Heart left ventricle (tissue), 16 donors: ENCODE data around the gene MRPS7. TPM values are rescaled to one million over a fixed set of nuclear protein-coding genes. Genes with fewer than 3 reads are reported as not detected.
"Not testable (repeated sequence)": the region's sequence is repeated elsewhere in the genome, so short reads cannot be mapped to it uniquely, and the experiment has no call there.

Source experiments
- ATAC-seq, 4 donors: fragments of 200-7000 bp; cut with Tn5 transposase; one replicate each; pipeline ENCODE4 v1.9.1; 2020 to 2022; ENCODE audit warnings: moderate library complexity in 4 of 4, mild to moderate bottlenecking in 3 of 4, moderate number of reproducible peaks in 1 of 4
- DNase-seq, 5 donors: peaks; one replicate each; pipeline ENCODE4 v3.0.0-alpha.2; 2020
- H3K27ac ChIP-seq, 12 donors: fragments of 200-600 bp; sonication (generic) in 4 of 12; one replicate each; pipeline versions ENCODE4 v1.5.0 to v1.8.0; 2016 to 2022; ENCODE audit warnings: mild to moderate bottlenecking in 2 of 12
- H3K27me3 ChIP-seq, 9 donors: fragments of 200-600 bp; sonication (generic) in 2 of 9; one replicate each; pipeline versions ENCODE4 v1.5.1 to v1.8.0; 2016 to 2022; ENCODE audit warnings: mild to moderate bottlenecking in 3 of 9
- H3K36me3 ChIP-seq, 9 donors: fragments of 200-600 bp; sonication (generic) in 2 of 9; one replicate each; pipeline versions ENCODE4 v1.5.0 to v1.8.0; 2018 to 2022; ENCODE audit warnings: mild to moderate bottlenecking in 2 of 9
- H3K4me1 ChIP-seq, 12 donors: fragments of 200-600 bp; sonication (generic) in 4 of 12; one replicate each; pipeline versions ENCODE4 v1.5.0 to v1.8.0; 2016 to 2022; ENCODE audit warnings: mild to moderate bottlenecking in 3 of 12
- H3K4me3 ChIP-seq, 12 donors: fragments of 200-600 bp; sonication (generic) in 4 of 12; one replicate each; pipeline versions ENCODE4 v1.5.0 to v1.8.0; 2017 to 2022; ENCODE audit warnings: mild to moderate bottlenecking in 9 of 12, moderate library complexity in 4 of 12
- H3K9me3 ChIP-seq, 12 donors: fragments of 200-600 bp; sonication (generic) in 4 of 12; one replicate each; pipeline versions ENCODE4 v1.5.0 to v1.8.0; 2016 to 2022; ENCODE audit warnings: mild to moderate bottlenecking in 1 of 12
- CTCF ChIP-seq, 12 donors: fragments of 200-600 bp; sonication (generic) in 4 of 12; IDR thresholded peaks; one replicate each; pipeline versions ENCODE4 v1.5.0 to v1.8.0; 2018 to 2022; ENCODE audit warnings: antibody characterized with exemption in 12 of 12, mild to moderate bottlenecking in 5 of 12
- POLR2A ChIP-seq, 2 donors: fragments of 450-650 bp; IDR thresholded peaks; one replicate each; pipeline ENCODE4 v1.6.1; 2017; ENCODE audit warnings: antibody characterized with exemption in 2 of 2, mild to moderate bottlenecking in 2 of 2, moderate library complexity in 2 of 2
- WGBS, 4 donors: extraction: QIAGEN DNeasy Blood & Tissue Kit in 2 of 4; methylation state at CpG; one replicate each; pipeline versions ENCODE4 v1.1.5 to v1.1.7; 2013 to 2018; 5-methylcytosine and 5-hydroxymethylcytosine counted together
- intact Hi-C, 10 donors: fragments of 100-400 bp; cut with DNase I; formaldehyde crosslinking; loops; one replicate each; pipeline versions ENCODE4 v1.11.1 to v1.14.2; 2022
- polyA plus RNA-seq, 2 donors: library from polyadenylated mRNA; stranded (reverse); fragments of 200-250 nt; gene quantifications; one replicate each; pipeline ENCODE4 v1.2.3, GENCODE V29; 2013
- total RNA-seq, 9 donors: library from RNA; depleted of rRNA in 2 of 9; stranded (reverse); fragments of >200 nt in 2 of 9; fragmentation: NEBNext Ultra II Directional in 3 of 9; extraction: Animal tissue kit (Norgen Biotek cat#: 25700) in 3 of 9; gene quantifications; one replicate each; pipeline versions ENCODE4 v1.1.0 to v1.2.4, GENCODE V29; 2016 to 2023
- donor health status: ischemic (EF 13 %, LVEDD 7.1; RV severe dilation, severe dysfunction).
- donor health status: healthy with polysubstance abuse.
- donor health status: DM: no; HTN: yes; CAD: no.
- donor health status: DM: no; HTN: no; CAD: no.
- donor health status: ischemic (EF 25% LVEDD 6.9; RV normal size, moderate dysfunction).
- donor health status: ischemic (EF 25% LVEDD 5.7; RV mildly dilated, moderate dysfunction).
- donor health status: healthy.
- donor health status: DM: yes; HTN: yes; CAD: no.
- donor health status: ischemic (EF 35%, LVEDD 5.7; RV mildly dilated, moderate dysfunction).
- donor health status: nonischemic (EF 11% LVEDD 7.7; RV severe dilation, severe dysfunction).
- donor health status: DM: yes; HTN: yes; CAD: no.
- donor health status: PGD.
- donor health status: ischemic (EF 29% LVEDD 5.4; RV normal size, mild dysfunction).
- donor health status: nonischemic (EF 23%, LVEDD 6.1; RV moderate dilation, normal function).

The MRPS7 gene
- total and polyA plus RNA-seq, 11 donors = 76.7 to 143 (median 113) TPM

GRCh38 chr17:75289832-75290337, 28.2 kb downstream of the MRPS7 start:
- H3K36me3 ChIP-seq = peaks cover 0 to 17% (median 11%) of the 10 kb centered on the region in 9 donors
- 4 to 13% (median 7%) methylated on average over 26 of the region's 26 CpGs for WGBS, 4 donors
- peaks cover 0 to 49% (median 4%) of the 10 kb centered on the region in 12 donors for H3K4me1 ChIP-seq
- H3K27me3 ChIP-seq = no peaks in the 10 kb centered on the region
- peak overlapping the region; percentile 72 to 95 (median 89) for H3K27ac ChIP-seq
- ATAC-seq = peak in 3 of 4 donors; percentile 21 to 39 (median 34)
- intact Hi-C loops = loop anchor here in 3 of 10 donors (1.0 to 10.0 kb wide), 3 partner anchors 114 to 225 kb away; partner anchors contain the start of genes CASKIN2 (in 1 of the 3), GRB2 (in 1 of the 3) and TSEN54 (in 1 of the 3)
- DNase-seq = peak in 3 of 5 donors; percentile 46 to 68 (median 59)
- H3K9me3 ChIP-seq = no peaks in the 10 kb centered on the region
- H3K4me3 ChIP-seq = peak overlapping the region; percentile 57 to 96 (median 78)
- peak in 5 of 12 donors; percentile 3 to 21 (median 11) for TF ChIP-seq CTCF (IDR thresholded peaks at IDR 0.05)
- no peak for TF ChIP-seq POLR2A (IDR thresholded peaks at IDR 0.05)

- Histone ChIP-seq H3K27ac (peak overlapping the region in 1 of 12 donors; percentile 95), H3K4me1 (peaks cover 0 to 78% (median 4%) of the 10 kb centered on the region in 12 donors)
- H3K27me3 ChIP-seq, ATAC-seq, H3K36me3 ChIP-seq, intact Hi-C loops, H3K9me3 ChIP-seq, H3K4me3 ChIP-seq: not testable (repeated sequence)
- DNase-seq = peak in 1 of 5 donors; percentile 43
- WGBS, 4 donors = 76 to 81% (median 79%) methylated on average over 16 of the region's 16 CpGs
Observed at GRCh38 chr17:75292810-75293448, 31.2 kb downstream of the MRPS7 start.

- Histone ChIP-seq H3K27me3 (no peaks in the 10 kb centered on the region), H3K36me3 (no peaks in the 10 kb centered on the region), H3K9me3 (no peaks in the 10 kb centered on the region), H3K27ac (peak overlapping the region in 8 of 12 donors; percentile 9 to 95 (median 56)), H3K4me1 (peaks cover 0 to 66% (median 0%) of the 10 kb centered on the region in 12 donors), H3K4me3 (peak overlapping the region in 1 of 12 donors; percentile 13)
- ATAC-seq (peak in 3 of 4 donors; percentile 52 to 79 (median 68)), DNase-seq (no peak)
- 80 to 87% (median 85%) methylated on average over 8 of the region's 8 CpGs for WGBS, 4 donors
- TF ChIP-seq POLR2A (IDR thresholded peaks at IDR 0.05) (no peak), CTCF (IDR thresholded peaks at IDR 0.05) (no peak)
- intact Hi-C loops = no loop called here
Observed at GRCh38 chr17:75295201-75296158, 33.8 kb downstream of the MRPS7 start.

- DNase-seq (no peak), ATAC-seq (no peak)
- TF ChIP-seq CTCF (IDR thresholded peaks at IDR 0.05) (no peak), POLR2A (IDR thresholded peaks at IDR 0.05) (no peak)
- intact Hi-C loops = no loop called here
- H3K27ac ChIP-seq = no peak overlapping the region
- H3K9me3 ChIP-seq = no peaks in the 10 kb centered on the region
- H3K4me3 ChIP-seq = no peak overlapping the region
- WGBS, 4 donors = 84 to 87% (median 85%) methylated on average over 7 of the region's 7 CpGs
- H3K4me1 ChIP-seq = peaks cover 0 to 48% (median 0%) of the 10 kb centered on the region in 12 donors
- no peaks in the 10 kb centered on the region for H3K27me3 ChIP-seq
- no peaks in the 10 kb centered on the region for H3K36me3 ChIP-seq
Observed at GRCh38 chr17:75300280-75300679, 38.6 kb downstream of the MRPS7 start.
